Measurements from ENCODE around the gene PEX16. TPM values are rescaled to one million over a fixed set of nuclear protein-coding genes. Genes with fewer than 3 reads are reported as not detected.

Gene PEX16
- total and polyA plus RNA-seq, 2 of the 13 experiments (the other 11 are each of a cell fraction or from before 2014, with no cell fraction given): 12.5 to 21.8 TPM

DNA sequence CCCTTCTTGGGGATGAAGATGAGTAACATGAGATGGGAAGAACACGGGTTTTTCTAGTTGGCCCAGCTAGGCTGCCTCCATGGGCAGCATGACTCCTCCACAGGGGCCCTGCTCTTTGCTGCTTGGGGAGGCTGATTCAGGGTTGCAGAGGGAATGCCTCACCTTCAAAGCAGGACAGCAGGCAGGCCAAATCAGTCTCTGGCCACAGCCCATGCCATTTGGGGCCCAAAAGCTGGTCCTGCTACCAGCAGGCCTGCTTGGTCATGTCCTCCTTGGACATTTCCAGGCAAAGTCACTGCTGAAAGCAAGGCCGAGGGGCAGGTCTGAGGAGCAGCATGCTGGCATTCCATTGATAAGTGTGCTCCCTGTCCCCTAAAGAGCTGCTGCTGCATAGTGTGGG lies 46.0 kb downstream of the PEX16 start:
- ChIA-PET POLR2A (no interaction called here), CTCF (ENCODE audit: low intra/inter-chr PET ratio, low total read pairs) (no interaction called here)
- intact Hi-C loops (cut with micrococcal nuclease; ENCODE audit: unreplicated experiment): loop anchor here (1.0 kb wide), 1 partner anchor 135 kb away; no protein-coding TSS in a partner anchor
- DNase-seq (ENCODE audit: low spot score) (no peak), ATAC-seq (no peak), FAIRE-seq (no peak)
- Histone ChIP-seq H3K27me3 (ENCODE audit: control insufficient read depth in 1 of 2, insufficient read depth in 2 of 2, low read length in 2 of 2) (no peaks in the 10 kb centered on the region), H3K4me2 (ENCODE audit: low read depth, low read length) (no peak overlapping the region), H3K4me3 (replicated peaks in 1 of 3; ENCODE audit: insufficient read depth in 1 of 3, low read depth in 2 of 3, low read length in 3 of 3) (no peak overlapping the region), H4K20me1 (ENCODE audit: insufficient read depth, low read length) (no peaks in the 10 kb centered on the region), H3K9me3 (ENCODE audit: low read length) (no peaks in the 10 kb centered on the region), H3K36me3 (replicated peaks in 1 of 2; ENCODE audit: control insufficient read depth in 1 of 2, insufficient read depth in 2 of 2, low read length in 2 of 2) (peaks cover 27 to 74% of the 10 kb centered on the region in 2 experiments), H3K79me2 (ENCODE audit: insufficient read depth, low read length) (no peaks in the 10 kb centered on the region), H3K27ac (ENCODE audit: extremely low read length, insufficient read depth, low read length) (no peak overlapping the region), H3K9ac (ENCODE audit: insufficient read depth, low read depth, low read length) (no peak overlapping the region), H3K4me1 (ENCODE audit: insufficient read depth, low read length) (no peaks in the 10 kb centered on the region), H2AFZ (ENCODE audit: low read length) (no peak overlapping the region)
- in situ Hi-C loops (cut with HindIII; ENCODE audit: extremely low pct_ligation_motif_present, low pct_unique_long_range_greater_than_20kb): no loop called here
- TF ChIP-seq NFE2L2 (IDR thresholded peaks at IDR 0.05; ENCODE audit: low read length): no peak
- TF ChIP-seq KLF6 (CRISPR knock-in tag; IDR thresholded peaks at IDR 0.05): no peak
- TF ChIP-seq ZNF337 (CRISPR knock-in tag; IDR thresholded peaks at IDR 0.05; ENCODE audit: borderline replicate concordance, low read depth): no peak
- no peak for TF ChIP-seq MED1 (CRISPR knock-in tag; IDR thresholded peaks at IDR 0.05)
- TF ChIP-seq, protein P1, sequence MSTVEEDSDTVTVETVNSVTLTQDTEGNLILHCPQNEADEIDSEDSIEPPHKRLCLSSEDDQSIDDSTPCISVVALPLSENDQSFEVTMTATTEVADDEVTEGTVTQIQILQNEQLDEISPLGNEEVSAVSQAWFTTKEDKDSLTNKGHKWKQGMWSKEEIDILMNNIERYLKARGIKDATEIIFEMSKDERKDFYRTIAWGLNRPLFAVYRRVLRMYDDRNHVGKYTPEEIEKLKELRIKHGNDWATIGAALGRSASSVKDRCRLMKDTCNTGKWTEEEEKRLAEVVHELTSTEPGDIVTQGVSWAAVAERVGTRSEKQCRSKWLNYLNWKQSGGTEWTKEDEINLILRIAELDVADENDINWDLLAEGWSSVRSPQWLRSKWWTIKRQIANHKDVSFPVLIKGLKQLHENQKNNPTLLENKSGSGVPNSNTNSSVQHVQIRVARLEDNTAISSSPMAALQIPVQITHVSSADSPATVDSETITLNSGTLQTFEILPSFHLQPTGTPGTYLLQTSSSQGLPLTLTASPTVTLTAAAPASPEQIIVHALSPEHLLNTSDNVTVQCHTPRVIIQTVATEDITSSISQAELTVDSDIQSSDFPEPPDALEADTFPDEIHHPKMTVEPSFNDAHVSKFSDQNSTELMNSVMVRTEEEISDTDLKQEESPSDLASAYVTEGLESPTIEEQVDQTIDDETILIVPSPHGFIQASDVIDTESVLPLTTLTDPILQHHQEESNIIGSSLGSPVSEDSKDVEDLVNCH (CRISPR knock-in tag; IDR thresholded peaks at IDR 0.05): no peak
- TF ChIP-seq ZNF800 (CRISPR knock-in tag; IDR thresholded peaks at IDR 0.05): no peak
- no peak for TF ChIP-seq ZNF121 (CRISPR knock-in tag; IDR thresholded peaks at IDR 0.05)
- TF ChIP-seq ZNF883 (CRISPR knock-in tag; IDR thresholded peaks at IDR 0.05; ENCODE audit: not compliant biosample characterization): no peak
- TF ChIP-seq ATF4 (CRISPR knock-in tag; IDR thresholded peaks at IDR 0.05): no peak
- no peak for TF ChIP-seq HIC2 (CRISPR knock-in tag; IDR thresholded peaks at IDR 0.05; ENCODE audit: low read depth)
- TF ChIP-seq ZNF331 (CRISPR knock-in tag; IDR thresholded peaks at IDR 0.05): no peak
- BruUV-seq (replicated peaks): no TSS peak
- WGBS (ENCODE audit: low lambda C conversion rate): 100% methylated on average over 1 of the region's 2 CpGs
